ENCODE measurements around the gene PRKG2.

- TF ChIP-seq POLR2AphosphoS5 (IDR thresholded peaks at IDR 0.05; ENCODE audit: borderline replicate concordance, low read depth, low read length) (no peak), EZH2 (IDR thresholded peaks at IDR 0.05) (no peak)
These were observed 40.5 kb upstream of the PRKG2 start for GRCh38 chr4:81255524-81255923.

All from SK-N-MC (cell line).